ENCODE data around the gene SHROOM3.

The SHROOM3 gene

DNA sequence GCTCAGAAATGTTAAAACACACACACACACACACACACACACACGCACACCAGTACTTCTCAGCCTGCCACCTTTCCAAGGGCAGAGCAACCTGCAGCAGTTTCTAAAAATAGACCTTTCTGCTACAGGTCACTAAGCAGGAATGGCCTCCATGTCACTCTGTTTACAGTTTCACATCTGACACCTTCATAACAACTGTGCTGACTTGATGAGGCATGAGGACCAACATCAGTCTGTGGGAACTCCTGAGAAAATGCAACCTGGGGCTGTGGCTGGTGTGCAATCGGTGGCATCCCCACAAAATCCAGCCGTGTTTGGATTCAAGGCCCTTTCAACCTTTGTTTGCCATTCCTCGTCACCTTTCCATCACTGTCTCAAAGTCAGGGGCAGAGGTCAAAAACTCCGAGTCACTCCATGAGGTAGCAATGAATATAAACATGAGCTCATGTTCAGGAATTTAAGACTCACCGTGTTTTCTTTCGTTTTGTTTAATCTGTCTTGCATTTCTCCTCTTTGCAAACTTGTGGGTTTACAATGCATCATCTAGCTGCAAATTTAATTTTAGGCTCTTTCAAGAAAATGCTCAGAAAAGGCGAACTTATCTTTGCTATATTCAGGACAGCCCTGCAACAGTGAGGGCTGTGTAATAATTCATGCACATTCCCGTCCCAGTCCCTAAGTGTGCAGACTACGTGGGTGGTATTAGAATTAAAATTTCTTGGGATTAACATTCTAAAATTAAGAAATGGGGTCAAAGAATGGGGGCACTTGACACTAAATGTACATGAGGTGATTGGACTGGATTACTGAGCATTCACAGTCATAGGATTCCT is 135.3 kb downstream of the SHROOM3 start:
- no peak for DNase-seq

DNA sequence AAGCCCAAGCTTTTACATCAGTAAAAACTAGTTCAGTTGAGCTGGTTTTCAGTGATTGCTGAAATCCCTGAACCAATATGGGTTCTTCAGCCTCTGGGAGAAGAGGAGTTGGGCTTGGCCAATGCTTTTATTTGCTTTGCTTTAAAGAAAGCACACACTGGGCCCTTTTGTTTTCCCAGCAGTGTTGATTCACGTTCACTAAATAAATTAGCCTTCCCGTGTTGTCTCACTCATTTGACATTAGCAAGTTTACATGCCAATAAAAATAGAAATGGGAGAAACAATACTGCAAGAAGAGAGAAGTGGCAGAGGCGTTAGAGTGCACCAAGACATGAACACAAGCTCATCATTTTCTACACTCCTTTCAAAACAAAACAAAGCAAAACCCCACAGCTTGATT is 136.2 kb downstream of the SHROOM3 start:
- DNase-seq = no peak

DNA sequence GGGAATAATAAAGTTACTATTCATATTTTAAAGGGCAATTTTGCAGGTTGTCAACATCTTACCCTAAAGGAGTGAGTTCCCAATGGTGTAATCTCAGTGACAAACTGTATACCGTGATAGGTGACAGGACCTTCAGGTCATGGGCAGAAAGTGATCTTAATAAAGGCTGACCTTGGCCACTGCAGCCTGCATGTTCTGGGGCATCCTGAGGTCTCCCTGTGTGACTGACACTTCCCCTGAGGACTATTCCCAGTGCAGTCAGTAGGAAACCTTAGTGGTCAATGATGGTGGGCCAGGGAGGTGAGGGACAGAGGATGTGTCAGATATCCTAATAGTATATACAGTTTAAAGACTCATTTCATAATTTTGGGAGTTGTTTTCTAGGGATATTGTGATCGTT is 137.2 kb downstream of the SHROOM3 start:
- DNase-seq = no peak

DNA sequence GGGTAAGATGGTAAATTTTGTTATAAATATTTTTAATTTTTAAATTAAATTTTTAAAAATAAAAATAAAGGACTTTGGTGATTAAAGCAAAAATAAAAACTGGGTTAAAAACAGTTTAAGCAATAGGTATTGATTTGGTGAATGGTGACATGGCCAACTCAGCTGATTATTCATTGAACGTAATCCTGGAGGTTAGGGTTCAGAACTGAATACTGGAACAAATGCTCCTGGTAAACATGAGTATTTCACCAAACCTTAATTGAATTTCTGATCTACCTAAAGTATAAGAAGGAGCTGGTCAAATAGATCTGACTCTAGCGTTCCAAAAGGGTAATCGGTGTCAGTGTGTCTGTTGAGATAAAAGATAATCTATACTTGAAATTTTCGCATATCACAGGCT is 141.8 kb downstream of the SHROOM3 start:
- no peak for DNase-seq

DNA sequence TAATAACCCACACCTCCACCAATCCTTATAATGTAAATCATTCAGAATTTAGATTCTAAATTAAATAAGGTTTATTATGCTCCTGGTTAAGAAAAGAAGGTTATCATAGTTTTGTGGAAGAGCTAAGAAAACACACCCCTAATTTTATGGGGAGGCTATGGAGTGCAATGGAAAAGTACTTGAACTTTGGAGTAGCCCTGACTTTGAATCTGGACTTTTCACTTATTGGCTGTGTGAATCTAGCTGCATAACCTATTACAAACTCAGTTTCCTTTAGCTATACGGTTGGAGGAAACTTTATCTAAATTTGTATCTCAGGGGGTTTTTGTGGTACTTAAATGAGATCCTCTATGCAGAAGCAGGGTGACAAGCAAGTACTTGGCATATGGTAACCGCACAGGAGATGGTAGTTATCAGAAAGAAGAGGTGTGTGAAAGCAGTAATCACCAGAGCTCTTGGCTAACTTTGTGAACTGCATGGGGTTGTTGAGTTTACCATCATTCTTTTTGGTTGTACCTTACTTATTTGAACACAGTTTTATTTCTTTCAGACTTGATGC is 143.1 kb downstream of the SHROOM3 start:
- DNase-seq = no peak

DNA sequence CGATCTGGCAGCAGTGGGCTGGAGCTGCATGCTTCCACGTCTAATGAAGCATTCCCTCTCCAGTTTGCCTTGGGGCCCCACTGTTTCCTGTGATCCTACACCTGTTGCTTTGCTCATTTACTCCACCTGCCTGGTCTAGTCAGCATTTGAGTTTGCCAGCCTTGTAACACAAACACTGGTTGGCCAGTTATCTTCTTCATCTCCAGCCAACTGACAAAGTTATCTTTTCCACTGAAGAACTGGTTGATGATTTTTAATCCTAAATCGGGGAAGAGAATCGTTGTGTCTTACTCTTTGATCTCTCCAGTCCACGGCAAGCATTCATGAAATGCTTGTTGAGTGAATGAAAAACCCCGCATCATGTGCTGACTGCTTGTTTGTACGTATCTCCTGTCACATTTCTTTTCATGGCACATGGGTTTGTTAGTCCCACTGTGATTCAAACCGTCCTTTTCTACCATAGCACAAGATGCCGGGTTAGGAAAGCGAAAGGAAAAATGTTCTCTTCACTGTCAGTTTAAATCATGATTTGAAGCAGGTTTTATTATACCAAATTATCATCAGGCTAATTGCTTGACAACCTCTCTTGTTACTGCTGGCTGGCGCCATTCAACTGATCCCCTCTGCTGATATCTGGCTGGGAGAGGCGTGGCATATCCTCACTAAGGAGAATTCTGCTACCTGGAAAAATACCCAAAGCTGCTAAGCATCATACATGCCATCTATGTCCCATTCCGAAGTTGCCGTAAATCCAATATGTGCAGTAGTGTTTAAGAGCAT is 144.8 kb downstream of the SHROOM3 start:
- DNase-seq = no peak

DNA sequence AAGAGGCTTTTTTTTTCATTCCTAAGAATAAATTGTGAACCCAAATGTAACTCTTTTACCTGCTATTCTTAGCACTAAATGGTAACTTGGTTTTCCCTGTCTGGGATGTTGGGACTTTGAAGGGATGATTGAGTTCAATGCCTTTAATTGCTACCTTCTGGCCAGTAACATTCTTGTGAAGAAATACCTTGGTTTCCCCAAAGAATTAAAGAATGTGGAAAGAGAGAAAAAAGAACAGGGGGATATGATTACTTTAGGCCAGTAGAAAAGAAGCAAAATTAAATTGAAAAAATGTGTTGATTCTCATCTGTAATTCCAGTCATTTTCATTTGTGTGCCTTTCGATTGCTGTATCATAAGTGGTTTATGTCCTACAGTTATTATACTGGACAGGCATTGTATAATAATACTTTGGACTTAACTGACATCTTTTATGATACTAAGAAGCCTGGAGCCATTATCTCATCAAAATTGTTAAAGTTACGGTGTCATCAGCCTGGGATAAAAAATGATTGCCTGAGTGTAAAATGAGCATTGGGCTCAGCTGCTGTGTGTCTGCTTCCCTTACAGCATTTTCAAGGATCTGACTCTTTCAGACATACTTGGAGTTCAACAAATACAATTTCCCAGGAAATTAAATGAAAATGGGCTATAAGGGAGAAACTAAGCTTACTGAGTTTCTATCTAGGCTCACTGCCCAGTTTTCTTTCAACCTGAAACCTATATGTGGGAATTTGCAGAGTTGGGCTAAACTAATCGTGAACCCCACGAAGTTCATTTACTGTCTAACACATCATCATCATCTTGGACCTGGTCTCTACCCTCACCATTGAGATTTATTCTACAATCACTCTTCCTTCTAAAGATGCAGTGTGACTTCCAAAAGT is 146.3 kb downstream of the SHROOM3 start:
- no peak for DNase-seq

DNA sequence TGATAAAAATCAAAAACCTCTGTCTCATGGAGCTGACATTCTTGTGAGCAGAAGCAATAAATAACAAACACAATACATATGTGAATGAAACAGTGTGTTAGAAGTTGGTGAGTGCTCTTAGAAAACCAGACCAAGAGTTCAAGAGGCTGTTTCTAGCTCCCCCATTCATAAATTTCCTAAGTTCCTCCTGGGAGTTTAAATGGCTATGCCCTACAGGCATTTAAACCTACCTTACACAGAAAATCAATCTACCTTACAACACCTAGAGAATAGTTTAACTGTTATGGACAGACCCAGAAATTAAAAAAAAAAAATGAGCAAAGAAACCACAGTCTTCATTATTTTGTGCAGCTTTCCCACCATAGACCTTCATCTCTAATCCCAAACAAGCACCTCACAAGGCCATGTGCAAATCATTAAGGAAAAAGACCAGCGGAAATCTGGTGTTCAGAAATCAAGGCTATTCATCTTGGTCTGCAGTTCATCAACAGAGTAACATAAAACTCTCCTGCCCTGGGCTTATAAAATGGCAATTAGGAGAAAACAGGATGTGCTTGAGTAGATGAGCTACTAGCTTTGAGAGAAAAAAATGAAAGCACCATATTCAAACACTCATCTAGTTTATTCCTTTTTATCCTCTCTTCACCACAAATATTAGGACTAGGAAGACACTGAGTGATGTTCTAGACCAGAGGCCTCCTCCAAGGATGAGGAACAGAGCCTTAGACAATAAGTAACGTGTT is 147.2 kb downstream of the SHROOM3 start:
- DNase-seq = no peak

DNA sequence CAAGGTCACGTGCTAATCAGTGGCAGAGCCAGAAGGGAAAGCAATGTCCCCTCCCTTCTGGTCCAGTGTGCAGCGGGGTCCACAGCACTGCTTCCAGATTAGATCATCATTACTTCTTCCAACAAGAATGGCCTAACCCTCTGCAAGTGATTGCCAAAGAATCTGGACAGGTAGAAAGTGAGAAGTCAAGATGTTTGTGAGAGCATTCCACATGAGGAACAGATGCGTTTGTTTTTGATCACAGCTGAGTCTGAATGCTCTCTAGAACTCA is 147.7 kb downstream of the SHROOM3 start:
- DNase-seq = no peak

DNA sequence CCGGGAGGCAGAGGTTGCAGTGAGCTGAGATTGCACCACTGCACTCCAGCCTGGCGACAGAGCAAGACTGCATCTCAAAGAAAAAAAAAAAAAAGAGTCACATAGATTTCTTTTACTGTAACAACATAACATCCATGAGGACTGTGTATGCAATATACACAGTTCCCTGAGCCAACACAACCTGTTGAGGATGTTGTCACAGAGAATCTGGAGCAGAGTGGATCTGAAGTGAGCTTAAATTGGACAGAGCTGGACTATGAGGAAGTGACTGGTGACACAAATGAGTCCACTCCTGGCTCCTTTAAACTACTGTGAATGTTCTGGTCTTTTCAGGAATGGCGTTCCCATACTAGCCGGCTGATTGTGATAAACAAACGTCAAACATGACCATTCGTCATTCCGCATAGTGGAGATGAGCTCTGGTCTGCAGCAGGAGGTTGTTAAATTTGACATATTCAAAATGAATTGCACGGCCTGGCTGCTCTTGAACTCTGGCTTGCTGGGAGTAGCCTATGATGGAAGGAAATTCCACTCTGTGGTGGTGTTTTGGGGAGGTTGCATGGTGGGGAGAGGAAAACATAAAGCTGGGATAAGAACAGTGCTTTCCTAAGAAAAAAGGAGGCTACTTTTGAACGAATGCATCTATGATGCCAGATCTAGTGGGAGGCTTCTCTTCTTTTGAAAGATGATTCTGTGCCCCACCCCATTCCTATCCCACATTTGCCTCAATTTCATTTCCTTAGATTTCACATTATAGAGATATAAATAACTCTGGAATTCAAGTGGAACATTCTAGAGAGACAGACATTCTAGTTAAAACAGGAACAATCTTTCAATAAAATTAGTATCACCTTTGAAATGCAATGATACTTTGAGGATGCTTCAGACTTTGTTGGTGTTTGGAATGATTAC is 149.5 kb downstream of the SHROOM3 start:
- no peak for DNase-seq

DNA sequence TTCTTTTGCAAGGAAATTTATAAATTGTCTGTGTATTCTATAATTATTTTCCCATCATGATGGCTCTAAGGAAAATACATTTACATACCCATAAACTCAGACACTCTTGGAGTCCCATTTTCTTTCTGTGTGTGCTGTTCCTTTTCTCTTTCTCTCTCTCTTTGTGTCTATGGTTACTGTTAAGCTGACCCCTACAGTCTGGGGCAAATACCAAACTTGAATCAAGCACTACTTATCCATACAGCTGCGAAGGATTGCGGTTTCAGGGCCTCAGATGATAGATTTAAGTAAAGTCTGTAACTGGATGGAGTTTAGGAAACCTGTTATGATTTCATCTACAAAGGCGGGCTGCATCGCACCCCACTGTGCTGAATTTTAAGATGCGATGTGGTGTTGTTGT is 150.2 kb downstream of the SHROOM3 start:
- no peak for DNase-seq

DNA sequence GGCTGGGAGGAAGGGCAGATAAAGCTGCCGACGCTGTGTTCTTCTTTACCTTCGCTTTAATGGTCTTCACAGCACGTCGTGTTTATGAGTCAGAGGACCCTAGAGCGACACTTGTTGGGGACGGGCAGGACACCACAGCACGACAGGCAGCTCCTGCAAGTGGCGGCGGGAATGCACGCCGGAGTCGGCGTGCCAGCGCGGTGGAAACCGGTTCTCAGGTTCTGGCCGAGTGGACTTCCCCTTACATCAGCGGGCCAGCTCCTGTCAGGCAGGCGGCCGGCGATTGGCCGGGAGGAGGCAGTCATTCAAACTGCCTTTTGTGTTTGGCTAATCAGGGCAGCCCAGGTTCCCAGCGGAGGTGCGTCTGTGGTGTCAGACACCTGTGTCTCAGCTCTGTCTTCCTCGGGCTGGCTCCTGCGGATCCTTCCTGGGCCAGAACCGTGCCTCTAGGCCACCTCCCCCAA is 150.9 kb downstream of the SHROOM3 start:
- no peak for DNase-seq

DNA sequence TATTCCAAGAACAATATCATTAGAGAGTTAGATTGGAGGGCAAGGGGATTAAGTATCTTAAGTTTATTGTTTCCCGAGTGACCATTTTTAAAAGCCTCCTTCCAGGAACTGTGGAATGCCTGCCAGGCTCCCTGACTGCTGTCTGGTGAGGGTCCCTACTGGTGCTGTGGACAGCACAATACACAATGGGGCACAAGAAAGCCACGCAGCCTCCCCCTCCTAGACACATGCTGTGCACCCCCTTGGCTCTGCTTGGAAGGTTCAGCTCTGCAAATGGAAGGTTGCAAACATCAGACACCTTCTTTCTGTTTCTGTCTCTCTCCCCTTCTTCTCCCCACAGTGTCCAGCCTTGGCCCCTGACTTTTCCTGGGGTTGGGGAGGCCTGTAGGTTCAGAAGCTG is 153.2 kb downstream of the SHROOM3 start:
- no peak for DNase-seq

DNA sequence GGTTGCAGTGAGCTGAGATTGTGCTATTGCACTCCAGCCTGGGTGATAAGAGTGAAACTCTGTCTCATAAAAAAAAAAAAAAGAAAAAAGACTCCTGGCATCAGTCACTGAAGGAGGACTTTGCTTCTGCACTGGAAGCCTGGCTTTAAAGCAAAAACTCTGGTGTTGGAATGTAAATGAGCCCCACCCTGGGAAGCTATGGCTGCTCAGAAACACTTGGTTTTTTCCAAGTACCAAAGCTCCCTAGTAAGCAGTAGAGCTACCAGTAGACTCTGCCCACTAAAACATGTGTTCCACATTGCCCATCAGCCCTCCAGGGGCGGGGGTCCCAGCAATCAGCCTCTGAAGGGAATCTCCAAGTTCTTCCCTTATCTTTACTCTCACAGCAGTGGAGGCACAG is 154.4 kb downstream of the SHROOM3 start:
- no peak for DNase-seq

DNA sequence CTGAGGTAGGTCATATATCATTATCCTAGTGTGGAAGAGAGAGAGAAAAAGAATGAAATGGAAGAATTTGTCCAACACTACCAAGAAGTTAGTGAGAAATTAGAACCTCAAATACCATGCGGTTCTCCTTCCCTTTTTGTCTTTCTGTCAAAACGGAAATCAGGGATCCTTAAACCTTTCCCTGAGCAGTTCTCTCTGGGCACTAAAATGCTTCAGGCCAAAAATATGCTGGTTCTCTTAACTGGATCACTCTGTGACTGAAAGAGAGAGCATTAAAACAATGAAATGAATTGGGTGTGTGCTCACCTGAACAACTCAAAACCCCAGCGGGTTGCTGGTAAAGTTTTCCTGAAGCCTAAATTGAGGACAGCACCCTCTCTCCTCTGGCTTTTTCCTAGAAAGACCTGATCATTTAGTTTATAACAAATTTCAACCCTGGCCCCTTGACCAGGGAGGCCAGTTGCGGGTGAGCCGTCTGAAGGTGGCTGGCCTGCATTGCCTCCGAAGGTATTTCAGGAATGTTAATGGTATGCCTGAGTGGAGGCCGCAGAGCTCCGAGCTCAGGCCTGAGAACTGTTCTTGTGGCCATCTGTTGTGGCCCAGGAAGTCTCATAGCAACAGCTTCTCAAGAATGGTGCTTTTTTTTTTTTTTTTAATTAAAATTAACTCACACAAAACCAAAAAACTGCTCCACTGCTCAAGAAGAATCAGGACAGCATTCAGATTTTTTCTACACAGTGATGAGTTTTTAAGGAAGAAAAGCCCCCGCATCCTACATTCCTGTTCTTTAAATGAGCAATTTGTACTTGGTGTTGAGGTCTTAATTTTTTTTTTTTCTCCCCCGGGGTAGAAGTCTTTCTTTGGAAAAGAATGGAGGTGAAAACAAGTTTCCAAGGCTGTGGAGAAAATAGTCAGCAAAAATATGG is 155.1 kb downstream of the SHROOM3 start:
- DNase-seq = no peak

DNA sequence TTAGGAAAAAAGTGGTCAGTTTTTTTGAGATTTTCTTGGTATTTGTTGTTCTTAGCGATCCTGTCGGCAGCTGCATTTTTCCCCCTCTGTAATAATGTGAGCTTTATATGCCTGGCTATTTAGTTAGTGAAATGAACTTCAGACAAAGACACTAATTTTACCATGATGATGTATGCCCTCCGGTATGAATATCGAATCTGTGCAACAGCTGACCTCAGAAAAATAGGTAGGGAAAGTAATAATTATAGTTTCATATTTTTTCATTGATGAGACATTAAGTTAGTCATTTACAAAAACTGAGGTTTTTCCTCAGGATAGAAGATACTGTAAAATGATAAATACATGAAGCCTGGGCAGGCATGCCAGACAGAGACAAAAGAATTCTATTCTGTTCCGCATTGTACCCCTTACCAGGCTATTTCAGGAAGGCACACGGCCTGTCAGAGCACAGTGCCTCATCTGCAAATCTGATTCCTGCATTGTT is 155.8 kb downstream of the SHROOM3 start:
- DNase-seq = no peak

DNA sequence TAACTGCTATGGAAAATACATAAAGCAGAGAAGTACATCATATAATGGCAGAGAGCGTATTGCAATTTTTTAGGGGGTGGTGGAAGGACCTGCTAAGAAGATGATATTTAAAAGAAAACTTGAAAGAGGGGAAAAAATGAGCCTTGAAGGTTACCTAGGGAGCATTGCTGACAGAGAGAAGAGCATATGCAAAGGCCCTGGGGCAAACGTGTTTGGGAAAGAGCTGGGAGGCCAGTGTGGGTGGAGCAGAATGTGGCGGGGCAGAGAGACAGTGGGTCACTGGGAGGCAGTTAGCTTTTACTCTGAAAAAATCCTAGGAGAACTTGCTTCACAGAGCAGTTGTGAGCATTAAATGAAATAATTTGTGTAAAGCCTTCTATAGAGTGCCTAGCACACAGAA is 157.0 kb downstream of the SHROOM3 start:
- DNase-seq = no peak

DNA sequence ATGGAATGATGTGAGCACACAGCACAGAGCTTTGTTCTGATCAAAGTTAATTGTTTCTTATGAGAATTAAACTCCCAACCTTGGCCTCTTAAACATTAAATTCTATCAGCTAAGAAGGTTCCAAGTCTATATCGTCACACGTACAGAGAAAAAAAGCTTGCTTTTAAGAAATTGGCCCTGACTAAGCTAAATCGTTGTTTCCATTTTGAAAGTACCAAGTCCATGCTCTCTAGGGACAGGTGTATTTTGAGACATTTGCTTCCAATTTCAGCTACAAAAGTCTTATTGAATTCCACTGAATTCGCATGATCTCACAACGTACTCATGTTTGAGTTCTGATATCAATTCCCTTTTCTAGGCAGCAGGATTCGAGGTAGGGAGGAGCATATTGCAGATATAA is 157.4 kb downstream of the SHROOM3 start:
- no peak for DNase-seq

DNA sequence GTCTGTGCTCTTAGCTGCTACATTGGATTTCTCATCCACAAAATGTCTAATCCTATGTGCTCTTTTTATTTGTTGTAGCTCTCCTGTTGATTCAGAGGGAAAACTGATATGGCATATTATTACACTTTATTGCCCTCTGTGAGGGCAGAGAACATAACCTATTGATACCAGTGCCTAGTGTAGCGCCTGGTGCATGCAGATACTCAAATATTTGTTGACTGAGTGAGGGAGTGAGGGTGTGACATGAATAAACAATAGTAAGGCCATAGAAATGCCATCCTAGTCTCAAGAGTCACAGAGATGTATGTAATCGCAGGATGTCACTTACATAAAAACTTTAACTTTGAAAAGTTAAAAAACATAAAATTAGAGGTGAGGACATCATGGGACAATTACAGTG is 159.1 kb downstream of the SHROOM3 start:
- DNase-seq = no peak

DNA sequence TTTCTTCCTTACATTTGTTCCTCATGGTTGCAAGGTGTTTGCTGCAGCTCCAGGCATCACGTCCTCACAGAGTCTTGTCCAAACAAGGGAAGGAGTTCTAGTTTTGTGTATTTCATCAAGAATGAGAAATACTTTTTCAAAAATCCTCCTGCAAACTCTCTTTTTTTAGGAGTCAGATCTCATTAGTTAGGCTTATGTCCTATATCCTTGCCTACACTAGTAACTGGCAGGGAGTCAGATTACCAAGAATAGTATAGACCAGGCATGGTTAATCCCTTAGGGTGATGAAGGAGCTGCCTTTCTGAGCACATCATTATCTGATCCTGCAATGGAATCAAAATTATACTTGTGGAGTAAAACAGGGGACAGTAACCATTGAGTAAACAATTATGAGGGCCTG is 160.4 kb downstream of the SHROOM3 start:
- no peak for DNase-seq

Data from AML-193 (cell line).